ENCODE measurements around the gene EIF5.

EIF5 gene

GRCh38 chr14:103290056-103290455 is 44.0 kb upstream of the EIF5 start:
- DNase-seq (ENCODE audit: low read depth): no peak
- no peak overlapping the region for H3K4me3 ChIP-seq (ENCODE audit: control insufficient read depth, low read depth, low read length)
- TF ChIP-seq CTCF (conservative IDR thresholded peaks at IDR 0.05; ENCODE audit: control insufficient read depth, insufficient read depth, low read depth, low read length): no peak

GRCh38 chr14:103290494-103290893 is 43.5 kb upstream of the EIF5 start:
- TF ChIP-seq CTCF (conservative IDR thresholded peaks at IDR 0.05; ENCODE audit: control insufficient read depth, insufficient read depth, low read depth, low read length): no peak
- no peak overlapping the region for H3K4me3 ChIP-seq (ENCODE audit: control insufficient read depth, low read depth, low read length)
- DNase-seq (ENCODE audit: low read depth): no peak

DNA sequence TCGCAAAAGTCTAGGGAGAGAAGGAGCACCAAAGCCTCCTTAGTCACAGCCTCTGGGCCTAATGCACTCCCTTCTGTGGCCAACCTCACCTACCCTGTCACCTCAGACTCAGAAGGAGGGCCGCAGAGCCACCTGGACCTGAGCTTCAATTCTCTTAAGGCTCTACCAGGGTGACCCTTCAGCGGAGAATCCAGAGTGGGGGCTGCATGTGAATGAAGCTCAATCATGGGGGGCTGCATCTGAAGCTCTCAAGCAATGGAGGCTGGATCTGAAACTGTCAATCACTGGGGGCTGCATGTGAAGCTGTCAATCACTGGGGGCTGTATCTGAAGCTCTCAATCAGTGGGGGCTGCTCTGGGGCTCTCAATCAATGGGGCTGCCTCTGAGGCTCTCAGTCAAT is 43.1 kb upstream of the EIF5 start:
- TF ChIP-seq CTCF (conservative IDR thresholded peaks at IDR 0.05; ENCODE audit: control insufficient read depth, insufficient read depth, low read depth, low read length): no peak
- DNase-seq (ENCODE audit: low read depth): no peak
- no peak overlapping the region for H3K4me3 ChIP-seq (ENCODE audit: control insufficient read depth, low read depth, low read length)

DNA sequence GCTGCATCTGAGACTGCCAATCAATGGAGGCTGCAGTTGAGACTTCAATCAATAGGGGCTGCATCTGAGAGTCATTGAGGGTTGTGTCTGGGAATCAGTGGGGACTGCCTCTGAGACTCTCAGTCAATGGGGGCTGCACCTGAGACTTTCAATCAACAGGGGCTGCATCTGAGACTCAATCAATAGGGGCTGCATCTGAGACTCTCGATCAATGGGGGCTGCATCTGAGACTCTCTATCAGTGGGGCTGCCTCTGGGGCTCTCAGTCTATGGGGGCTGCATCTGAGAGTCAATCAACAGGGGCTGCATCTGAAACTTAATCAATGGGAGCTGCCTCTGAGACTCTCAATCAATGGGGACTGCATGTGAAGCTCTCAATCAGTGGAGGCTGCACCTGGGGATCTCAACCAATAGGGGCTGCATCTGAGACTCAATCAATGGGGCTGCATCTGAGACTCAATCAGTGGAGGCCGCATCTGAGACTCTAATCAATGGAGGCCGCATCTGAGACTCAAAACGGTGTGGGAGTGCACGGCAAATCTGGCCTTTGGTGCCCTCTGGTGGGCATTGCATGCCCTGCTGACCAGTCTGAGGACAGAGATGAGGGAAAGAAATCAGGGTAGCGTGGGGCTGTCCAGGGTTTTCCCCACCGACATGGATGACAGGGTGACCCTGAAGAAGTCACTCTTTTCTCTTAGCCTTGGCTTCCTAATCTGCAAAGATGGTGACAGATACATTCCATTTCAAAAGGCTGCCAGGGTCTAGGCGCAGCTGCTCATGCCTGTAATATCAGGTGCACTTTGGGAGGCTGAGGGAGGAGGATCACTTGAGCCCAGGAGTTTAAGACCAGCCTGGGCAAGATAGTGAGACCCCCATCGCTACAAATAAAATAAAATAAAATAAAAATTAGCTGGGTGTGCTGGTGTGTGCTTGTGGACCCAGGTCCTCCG is 41.3 kb upstream of the EIF5 start:
- TF ChIP-seq CTCF (conservative IDR thresholded peaks at IDR 0.05; ENCODE audit: control insufficient read depth, insufficient read depth, low read depth, low read length): peak; percentile 96
- no peak overlapping the region for H3K4me3 ChIP-seq (ENCODE audit: control insufficient read depth, low read depth, low read length)
- DNase-seq (ENCODE audit: low read depth): peak; percentile 65

GRCh38 chr14:103293465-103293864 is 40.6 kb upstream of the EIF5 start:
- H3K4me3 ChIP-seq (ENCODE audit: control insufficient read depth, low read depth, low read length): no peak overlapping the region
- TF ChIP-seq CTCF (conservative IDR thresholded peaks at IDR 0.05; ENCODE audit: control insufficient read depth, insufficient read depth, low read depth, low read length): no peak
- DNase-seq (ENCODE audit: low read depth): no peak

DNA sequence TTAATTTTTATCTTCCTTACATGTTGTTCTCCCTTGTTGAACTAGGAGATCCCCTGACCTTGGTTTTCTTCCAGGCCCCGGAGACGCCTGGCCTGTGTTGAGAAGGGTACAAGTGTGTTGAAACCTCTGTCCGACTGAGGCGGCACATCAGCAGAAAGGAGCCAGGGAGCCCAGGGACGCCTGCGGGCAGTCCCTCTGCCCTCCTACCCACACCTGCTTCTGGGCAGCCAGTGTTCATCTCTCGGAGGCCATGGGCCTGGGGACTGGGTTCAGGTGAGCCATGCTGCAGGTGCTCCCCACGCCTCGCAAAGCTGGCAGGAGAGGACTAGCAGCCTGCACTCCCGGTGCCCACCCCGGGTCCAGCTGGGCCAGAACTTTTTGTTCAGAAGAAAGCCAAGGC is 39.9 kb upstream of the EIF5 start:
- no peak for DNase-seq (ENCODE audit: low read depth)
- no peak overlapping the region for H3K4me3 ChIP-seq (ENCODE audit: control insufficient read depth, low read depth, low read length)

More for the DNA sequence above, 39.9 kb upstream of the EIF5 start:
- no peak for TF ChIP-seq CTCF (conservative IDR thresholded peaks at IDR 0.05; ENCODE audit: control insufficient read depth, insufficient read depth, low read depth, low read length)

Measured in fibroblast of mammary gland (primary cell).